GM23248 (cell line): ENCODE measurements around the gene STUM. TPM values are rescaled to one million over a fixed set of nuclear protein-coding genes. Genes with fewer than 3 reads are reported as not detected.

Experiments used
- DNase-seq: peaks from one replicate; pipeline ENCODE4 v3.0.0-alpha.2; 2015
- H2AFZ ChIP-seq: fragments of 200-600 bp; sonication (generic); 2 replicates; pipeline ENCODE4 v1.6.1; 2016; ENCODE audit warnings: antibody characterized with exemption
- H3F3A ChIP-seq: fragments of 200-600 bp; sonication (generic); 2 replicates; pipeline ENCODE4 v1.6.1; 2016; ENCODE audit warnings: mild to moderate bottlenecking, antibody characterized with exemption, mixed run types; ENCODE audit not compliant: insufficient read depth
- H3K27ac ChIP-seq: fragments of 200-600 bp; sonication (generic); 2 replicates; pipeline ENCODE4 v1.5.1; 2016; ENCODE audit warnings: mild to moderate bottlenecking
- H3K27me3 ChIP-seq: fragments of 200-600 bp; sonication (generic); replicated peaks from 2 replicates; pipeline ENCODE4 v1.6.1; 2016; ENCODE audit warnings: mild to moderate bottlenecking; ENCODE audit not compliant: insufficient read depth
- H3K36me3 ChIP-seq: fragments of 200-600 bp; sonication (generic); 2 replicates; pipeline ENCODE4 v1.6.1; 2016; ENCODE audit warnings: low read depth, mild to moderate bottlenecking
- H3K4me1 ChIP-seq: fragments of 200-600 bp; sonication (generic); 2 replicates; pipeline ENCODE4 v1.6.1; 2016; ENCODE audit warnings: mild to moderate bottlenecking; ENCODE audit not compliant: insufficient read depth
- H3K4me2 ChIP-seq: fragments of 200-600 bp; sonication (generic); one replicate; pipeline ENCODE4 v1.6.1; 2016; ENCODE audit warnings: mild to moderate bottlenecking; ENCODE audit not compliant: unreplicated experiment
- H3K4me3 ChIP-seq: fragments of 200-600 bp; sonication (generic); 2 replicates; pipeline ENCODE4 v1.5.1; 2016; ENCODE audit warnings: mild to moderate bottlenecking
- H3K79me2 ChIP-seq: fragments of 200-600 bp; sonication (generic); 2 replicates; pipeline ENCODE4 v1.6.1; 2016; ENCODE audit warnings: mild to moderate bottlenecking; ENCODE audit not compliant: insufficient read depth
- H3K9ac ChIP-seq: fragments of 200-600 bp; sonication (generic); 2 replicates; pipeline ENCODE4 v1.6.1; 2016; ENCODE audit warnings: mild to moderate bottlenecking
- H3K9me2 ChIP-seq: fragments of 200-600 bp; sonication (generic); 2 replicates; pipeline ENCODE4 v1.6.1; 2016; ENCODE audit warnings: mixed run types, mild to moderate bottlenecking, moderate library complexity; ENCODE audit not compliant: insufficient read depth
- H3K9me3 ChIP-seq: fragments of 200-600 bp; sonication (generic); one replicate; pipeline ENCODE4 v1.6.1; 2017; ENCODE audit warnings: low read depth
- H4K20me1 ChIP-seq: fragments of 200-600 bp; sonication (generic); 2 replicates; pipeline ENCODE4 v1.6.0; 2016; ENCODE audit not compliant: insufficient read depth
- EZH2 ChIP-seq: fragments of 200-600 bp; sonication (generic); IDR thresholded peaks from 2 replicates; pipeline ENCODE4 v1.6.1; 2018; ENCODE audit warnings: antibody characterized with exemption, mild to moderate bottlenecking; ENCODE audit not compliant: insufficient read depth, poor library complexity, severe bottlenecking
- EZH2phosphoT487 ChIP-seq: fragments of 200-600 bp; sonication (generic); IDR thresholded peaks from 2 replicates; pipeline ENCODE4 v1.6.1; 2018; ENCODE audit warnings: antibody characterized with exemption, moderate library complexity, mild to moderate bottlenecking, low read depth; ENCODE audit not compliant: insufficient read depth
- WGBS, 2 experiments: methylation state at CpG; one replicate each; pipeline ENCODE4 v1.1.6; 2015 to 2017; ENCODE audit warnings: low lambda C conversion rate in 2 of 2, low coverage in 1 of 2; ENCODE audit errors: missing lambda C conversion rate in 2 of 2; 5-methylcytosine and 5-hydroxymethylcytosine counted together
- in situ Hi-C: fragments of 300-500 bp; cut with MboI; formaldehyde crosslinking; loops from 2 replicates; pipeline ENCODE4 v1.15.0; 2020
- polyA plus RNA-seq: library from polyadenylated mRNA; unstranded; fragments of >200 nt; fragmentation: Nextera tagmentation; extraction: Ambion mirVana; gene quantifications from 2 replicates; pipeline ENCODE4 v1.2.1, GENCODE V29; 2016
- total RNA-seq: library from RNA; depleted of rRNA; stranded (reverse); fragments of >200 nt; shearing (Covaris generic); gene quantifications from 2 replicates; pipeline ENCODE4 v1.2.3, GENCODE V29; 2014; rRNA removed

Gene STUM
- total and polyA plus RNA-seq, 2 experiments from 2014 or later = under 0.01 TPM; not detected in 1

- in situ Hi-C loops = no loop called here
Observed at GRCh38 chr1:226658546-226659125, 110.1 kb downstream of the STUM start.

More at GRCh38 chr1:226658546-226659125, 110.1 kb downstream of the STUM start:
- Histone ChIP-seq H3K9ac (no peak overlapping the region), H3K27ac (no peak overlapping the region), H4K20me1 (no peaks in the 10 kb centered on the region), H3K4me1 (peaks cover 32% of the 10 kb centered on the region), H3K4me3 (no peak overlapping the region), H3K9me2 (no peaks in the 10 kb centered on the region), H3F3A (peaks cover 24% of the 10 kb centered on the region), H3K79me2 (no peaks in the 10 kb centered on the region), H3K9me3 (no peaks in the 10 kb centered on the region), H2AFZ (no peak overlapping the region), H3K4me2 (no peak overlapping the region), H3K27me3 (no peaks in the 10 kb centered on the region), H3K36me3 (no peaks in the 10 kb centered on the region)
- WGBS, 2 experiments = 92 to 93% methylated on average over 22 of the region's 22 CpGs
- TF ChIP-seq EZH2 (no peak), EZH2phosphoT487 (no peak)
- no peak for DNase-seq

Other genes with a start within 250 kb of the STUM start
- gene LIN9, start 239.6 kb upstream of the STUM start, total RNA-seq = 2.8 and 4.0 TPM in 2 replicates
- 3.9 and 4.7 TPM in 2 replicates for gene LIN9, start 239.6 kb upstream of the STUM start, polyA plus RNA-seq
- 50.0 and 70.4 TPM in 2 replicates for gene PARP1, start 140.7 kb upstream of the STUM start, total RNA-seq
- gene PARP1, start 140.7 kb upstream of the STUM start, polyA plus RNA-seq = 46.2 and 53.4 TPM in 2 replicates
- gene ITPKB, start 190.5 kb downstream of the STUM start, total RNA-seq = 0.86 and 1.6 TPM in 2 replicates
- gene ITPKB, start 190.5 kb downstream of the STUM start, polyA plus RNA-seq = 0.26 and 0.33 TPM in 2 replicates